ENCODE measurements around the gene MED6. TPM values are rescaled to one million over a fixed set of nuclear protein-coding genes. Genes with fewer than 3 reads are reported as not detected.

MED6 gene
- total RNA-seq, 1 experiment from 2014 or later: 46.3 TPM

DNA sequence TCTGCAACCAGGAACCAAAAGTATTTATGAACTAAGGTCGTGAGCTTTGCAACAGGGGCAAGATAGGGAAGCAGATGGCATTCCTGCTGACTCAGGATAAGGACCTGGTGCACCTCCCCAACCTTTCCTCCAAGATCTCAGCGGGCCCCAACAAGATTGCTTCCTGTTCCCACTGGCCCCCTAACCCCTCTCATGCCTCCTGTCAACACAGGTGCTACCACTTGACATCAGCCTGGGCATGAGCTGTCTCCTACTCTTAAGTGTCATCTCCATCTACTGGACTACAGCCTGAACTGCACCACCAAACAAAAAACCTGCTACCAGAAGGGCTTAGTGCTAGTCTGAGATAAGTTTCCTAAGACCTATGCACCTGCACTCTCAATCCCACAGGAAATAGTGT, 32.7 kb downstream of the MED6 start:
- DNase-seq (ENCODE audit: low spot score) (peak; percentile 65), ATAC-seq (peak; percentile 98)
- H3K9me3 Mint-ChIP-seq: peaks cover 27% of the 10 kb centered on the region
- no peak overlapping the region for H3K4me3 Mint-ChIP-seq
- CTCF ChIA-PET: interaction anchor here (0.6 to 1.6 kb wide), 12 partner anchors 9 to 480 kb away, joined by 3 to 8 read pairs (median 4); partner anchors contain the start of genes COX16 and MAP3K9
- POLR2A ChIA-PET: interaction anchor here (0.6 kb wide), 1 partner anchor 208 kb away, joined by 6 read pairs; the partner anchor contains the start of gene COX16
- H3K27ac Mint-ChIP-seq: no peak overlapping the region
- peaks cover 16% of the 10 kb centered on the region for H3K4me1 Mint-ChIP-seq
- H3K27me3 Mint-ChIP-seq (ENCODE audit: low read depth): no peaks in the 10 kb centered on the region; the same call in 1 of the 2 replicates
- peaks cover 32% of the 10 kb centered on the region for H3K36me3 Mint-ChIP-seq
- no peak for TF ChIP-seq ESRRA (CRISPR knock-in tag; IDR thresholded peaks at IDR 0.05; ENCODE audit: borderline replicate concordance)
- TF ChIP-seq CTCF (IDR thresholded peaks at IDR 0.05): peak; percentile 61
- no peak for TF ChIP-seq HMGA2 (CRISPR knock-in tag; IDR thresholded peaks at IDR 0.05)
- no peak for TF ChIP-seq MYBL2 (CRISPR knock-in tag; IDR thresholded peaks at IDR 0.05)
- no peak for TF ChIP-seq STAT6 (CRISPR knock-in tag; conservative IDR thresholded peaks at IDR 0.05; ENCODE audit: low read depth)
- TF ChIP-seq ZNF416 (CRISPR knock-in tag; IDR thresholded peaks at IDR 0.05): no peak

GRCh38 chr14:70563869-70564268, 36.6 kb downstream of the MED6 start:
- H3K27me3 Mint-ChIP-seq (ENCODE audit: low read depth): peaks cover 4% of the 10 kb centered on the region
- peaks cover 51% of the 10 kb centered on the region for H3K9me3 Mint-ChIP-seq
- no peak overlapping the region for H3K27ac Mint-ChIP-seq
- ChIA-PET POLR2A (interaction anchor here (0.6 kb wide), 1 partner anchor 624 kb away, joined by 4 read pairs; no protein-coding TSS in a partner anchor), CTCF (no interaction called here)
- H3K4me1 Mint-ChIP-seq: peaks cover 4% of the 10 kb centered on the region
- no peak overlapping the region for H3K4me3 Mint-ChIP-seq
- ATAC-seq (no peak), DNase-seq (ENCODE audit: low spot score) (no peak)
- TF ChIP-seq GABPB1 (CRISPR knock-in tag; IDR thresholded peaks at IDR 0.05) (no peak), TEAD4 (CRISPR knock-in tag; IDR thresholded peaks at IDR 0.05) (no peak)
- H3K36me3 Mint-ChIP-seq: peaks cover 55% of the 10 kb centered on the region

DNA sequence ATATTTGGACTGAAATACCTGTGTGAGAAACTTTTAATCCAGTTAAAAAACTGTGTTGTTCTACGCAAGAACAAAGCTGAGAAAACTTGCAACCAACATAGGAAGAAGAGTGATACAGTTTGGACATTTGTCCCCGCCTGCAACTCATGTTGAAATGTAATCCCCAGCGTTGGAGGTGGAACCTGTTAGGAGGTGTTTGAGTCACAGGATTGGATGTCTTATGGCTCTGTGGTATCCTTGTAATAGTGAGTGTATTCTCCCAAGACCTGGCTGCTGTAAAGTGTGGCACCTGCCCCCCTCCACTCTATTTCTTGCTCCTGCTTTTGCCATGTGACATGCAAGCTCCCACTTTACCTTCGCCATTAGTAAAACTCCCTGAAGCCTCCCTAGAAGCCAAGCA, 37.0 kb downstream of the MED6 start:
- peaks cover 51% of the 10 kb centered on the region for H3K9me3 Mint-ChIP-seq
- no peak overlapping the region for H3K27ac Mint-ChIP-seq
- DNase-seq (ENCODE audit: low spot score) (no peak), ATAC-seq (no peak)
- ChIA-PET POLR2A (no interaction called here), CTCF (no interaction called here)
- TF ChIP-seq NR3C1 (CRISPR knock-in tag; conservative IDR thresholded peaks at IDR 0.05; ENCODE audit: low read depth) (no peak), CREB1 (CRISPR knock-in tag; IDR thresholded peaks at IDR 0.05) (no peak), IRF2 (CRISPR knock-in tag; IDR thresholded peaks at IDR 0.05; ENCODE audit: borderline replicate concordance, low read depth) (no peak), ETV6 (CRISPR knock-in tag; IDR thresholded peaks at IDR 0.05) (no peak), EMX1 (CRISPR knock-in tag; IDR thresholded peaks at IDR 0.05) (no peak), RORB (CRISPR knock-in tag; IDR thresholded peaks at IDR 0.05) (no peak), ZNF317 (CRISPR knock-in tag; IDR thresholded peaks at IDR 0.05; ENCODE audit: borderline replicate concordance, low read depth) (no peak), MYBL2 (CRISPR knock-in tag; IDR thresholded peaks at IDR 0.05) (no peak), JUN (CRISPR knock-in tag; IDR thresholded peaks at IDR 0.05) (no peak), SOX15 (CRISPR knock-in tag; IDR thresholded peaks at IDR 0.05) (no peak), ELF4 (CRISPR knock-in tag; IDR thresholded peaks at IDR 0.05; ENCODE audit: low read depth) (no peak), OVOL2 (CRISPR knock-in tag; IDR thresholded peaks at IDR 0.05; ENCODE audit: borderline replicate concordance) (no peak)
- TF ChIP-seq, protein P1, sequence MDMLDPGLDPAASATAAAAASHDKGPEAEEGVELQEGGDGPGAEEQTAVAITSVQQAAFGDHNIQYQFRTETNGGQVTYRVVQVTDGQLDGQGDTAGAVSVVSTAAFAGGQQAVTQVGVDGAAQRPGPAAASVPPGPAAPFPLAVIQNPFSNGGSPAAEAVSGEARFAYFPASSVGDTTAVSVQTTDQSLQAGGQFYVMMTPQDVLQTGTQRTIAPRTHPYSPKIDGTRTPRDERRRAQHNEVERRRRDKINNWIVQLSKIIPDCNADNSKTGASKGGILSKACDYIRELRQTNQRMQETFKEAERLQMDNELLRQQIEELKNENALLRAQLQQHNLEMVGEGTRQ (CRISPR knock-in tag; IDR thresholded peaks at IDR 0.05): no peak
- TF ChIP-seq, protein P2, sequence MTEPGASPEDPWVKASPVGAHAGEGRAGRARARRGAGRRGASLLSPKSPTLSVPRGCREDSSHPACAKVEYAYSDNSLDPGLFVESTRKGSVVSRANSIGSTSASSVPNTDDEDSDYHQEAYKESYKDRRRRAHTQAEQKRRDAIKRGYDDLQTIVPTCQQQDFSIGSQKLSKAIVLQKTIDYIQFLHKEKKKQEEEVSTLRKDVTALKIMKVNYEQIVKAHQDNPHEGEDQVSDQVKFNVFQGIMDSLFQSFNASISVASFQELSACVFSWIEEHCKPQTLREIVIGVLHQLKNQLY (CRISPR knock-in tag; IDR thresholded peaks at IDR 0.05): no peak
- TF ChIP-seq, protein P3, sequence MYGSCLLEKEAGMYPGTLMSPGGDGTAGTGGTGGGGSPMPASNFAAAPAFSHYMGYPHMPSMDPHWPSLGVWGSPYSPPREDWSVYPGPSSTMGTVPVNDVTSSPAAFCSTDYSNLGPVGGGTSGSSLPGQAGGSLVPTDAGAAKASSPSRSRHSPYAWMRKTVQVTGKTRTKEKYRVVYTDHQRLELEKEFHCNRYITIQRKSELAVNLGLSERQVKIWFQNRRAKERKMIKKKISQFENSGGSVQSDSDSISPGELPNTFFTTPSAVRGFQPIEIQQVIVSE (CRISPR knock-in tag; IDR thresholded peaks at IDR 0.05; ENCODE audit: borderline replicate concordance): no peak
- TF ChIP-seq, protein P4, sequence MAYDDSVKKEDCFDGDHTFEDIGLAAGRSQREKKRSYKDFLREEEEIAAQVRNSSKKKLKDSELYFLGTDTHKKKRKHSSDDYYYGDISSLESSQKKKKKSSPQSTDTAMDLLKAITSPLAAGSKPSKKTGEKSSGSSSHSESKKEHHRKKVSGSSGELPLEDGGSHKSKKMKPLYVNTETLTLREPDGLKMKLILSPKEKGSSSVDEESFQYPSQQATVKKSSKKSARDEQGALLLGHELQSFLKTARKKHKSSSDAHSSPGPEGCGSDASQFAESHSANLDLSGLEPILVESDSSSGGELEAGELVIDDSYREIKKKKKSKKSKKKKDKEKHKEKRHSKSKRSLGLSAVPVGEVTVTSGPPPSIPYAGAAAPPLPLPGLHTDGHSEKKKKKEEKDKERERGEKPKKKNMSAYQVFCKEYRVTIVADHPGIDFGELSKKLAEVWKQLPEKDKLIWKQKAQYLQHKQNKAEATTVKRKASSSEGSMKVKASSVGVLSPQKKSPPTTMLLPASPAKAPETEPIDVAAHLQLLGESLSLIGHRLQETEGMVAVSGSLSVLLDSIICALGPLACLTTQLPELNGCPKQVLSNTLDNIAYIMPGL (CRISPR knock-in tag; IDR thresholded peaks at IDR 0.05): no peak
- H3K27me3 Mint-ChIP-seq (ENCODE audit: low read depth): peaks cover 4% of the 10 kb centered on the region
- no peak overlapping the region for H3K4me3 Mint-ChIP-seq
- H3K4me1 Mint-ChIP-seq: peaks cover 2% of the 10 kb centered on the region; the same call in 1 of the 2 replicates
- peaks cover 55% of the 10 kb centered on the region for H3K36me3 Mint-ChIP-seq

Measured in WTC11 (cell line).